Erythroblast (primary cell): Measurements from ENCODE around the gene ACAN.

Source experiments
- GATA1 ChIP-seq: IDR thresholded peaks from 2 replicates; pipeline ENCODE4 v1.6.1; 2011; ENCODE audit warnings: low read depth, mild to moderate bottlenecking, control low read depth, low read length, moderate library complexity
- POLR2A ChIP-seq: IDR thresholded peaks from 2 replicates; pipeline ENCODE4 v1.6.1; 2011; ENCODE audit warnings: mild to moderate bottlenecking, low read length

DNA sequence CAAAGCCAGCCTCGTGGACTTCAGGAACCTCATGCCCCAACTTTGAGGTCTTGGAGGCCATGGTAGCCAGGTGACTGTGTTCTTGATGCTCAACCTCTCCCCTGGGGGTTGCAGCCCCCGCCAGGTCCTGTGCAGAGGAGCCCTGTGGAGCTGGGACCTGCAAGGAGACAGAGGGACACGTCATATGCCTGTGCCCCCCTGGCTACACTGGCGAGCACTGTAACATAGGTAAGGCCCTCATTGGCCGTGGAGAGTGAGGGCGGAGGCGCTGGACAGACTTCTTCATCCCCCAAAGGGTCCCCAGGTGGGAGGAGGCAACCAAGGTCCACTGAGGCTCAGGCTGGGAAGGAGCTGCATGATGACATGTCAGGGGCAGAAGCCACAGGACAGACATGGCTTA, 57.0 kb downstream of the ACAN start:
- TF ChIP-seq POLR2A (no peak), GATA1 (no peak)
